Activated naive CD4-positive, alpha-beta T cell treated with anti-CD3 and anti-CD28 coated beads, Interleukin-2, amount 50 U/mL, for 24 hours (primary cell): Measurements from ENCODE around the gene DNM3.
"Not testable (repeated sequence)": the region's sequence is repeated elsewhere in the genome, so short reads cannot be mapped to it uniquely, and the experiment has no call there.

ENCODE experiments used
- H3K27ac Mint-ChIP-seq: one replicate; pipeline ENCODE4 v1.8.0; 2021; ENCODE audit warnings: mild to moderate bottlenecking, mixed read lengths
- H3K27me3 Mint-ChIP-seq: one replicate; pipeline ENCODE4 v1.8.0; 2021; ENCODE audit warnings: mixed read lengths
- H3K36me3 Mint-ChIP-seq: one replicate; pipeline ENCODE4 v1.8.0; 2021; ENCODE audit warnings: mixed read lengths
- H3K4me1 Mint-ChIP-seq: one replicate; pipeline ENCODE4 v1.8.0; 2021; ENCODE audit warnings: mixed read lengths
- H3K4me3 Mint-ChIP-seq: one replicate; pipeline ENCODE4 v1.8.0; 2021; ENCODE audit warnings: mild to moderate bottlenecking, mixed read lengths
- H3K9me3 Mint-ChIP-seq: one replicate; pipeline ENCODE4 v1.8.0; 2021; ENCODE audit warnings: mixed read lengths

The DNM3 gene

GRCh38 chr1:172408958-172409357 is 567.7 kb downstream of the DNM3 start:
- H3K27me3 Mint-ChIP-seq, result no peaks in the 10 kb centered on the region
- H3K4me1 Mint-ChIP-seq, result peaks cover 10% of the 10 kb centered on the region
- H3K36me3 Mint-ChIP-seq, result peaks cover 7% of the 10 kb centered on the region
- no peaks in the 10 kb centered on the region for H3K9me3 Mint-ChIP-seq
- H3K27ac Mint-ChIP-seq, result no peak overlapping the region
- H3K4me3 Mint-ChIP-seq, result no peak overlapping the region

DNA sequence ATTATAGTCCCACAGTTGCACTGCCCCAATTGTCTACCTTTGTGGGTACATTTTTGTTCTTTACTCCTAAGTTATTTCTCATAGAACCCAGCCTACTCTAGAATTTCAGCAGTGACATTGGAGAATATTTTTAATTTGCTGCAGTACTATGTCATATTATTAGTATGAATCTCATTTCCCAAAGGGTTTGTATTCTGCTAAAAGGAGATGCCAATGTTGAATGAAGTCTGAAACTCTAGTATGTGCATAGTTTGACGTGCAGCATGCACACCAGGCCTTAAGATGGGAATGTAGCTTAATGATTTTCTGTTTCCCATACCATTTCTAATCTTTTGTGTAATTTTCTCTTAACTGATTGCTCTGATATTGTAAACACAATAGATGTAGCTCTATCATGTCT is 568.7 kb downstream of the DNM3 start:
- H3K4me3 Mint-ChIP-seq, result no peak overlapping the region
- H3K27me3 Mint-ChIP-seq, result no peaks in the 10 kb centered on the region
- no peaks in the 10 kb centered on the region for H3K9me3 Mint-ChIP-seq
- H3K4me1 Mint-ChIP-seq, result peaks cover 10% of the 10 kb centered on the region
- peaks cover 7% of the 10 kb centered on the region for H3K36me3 Mint-ChIP-seq
- no peak overlapping the region for H3K27ac Mint-ChIP-seq

DNA sequence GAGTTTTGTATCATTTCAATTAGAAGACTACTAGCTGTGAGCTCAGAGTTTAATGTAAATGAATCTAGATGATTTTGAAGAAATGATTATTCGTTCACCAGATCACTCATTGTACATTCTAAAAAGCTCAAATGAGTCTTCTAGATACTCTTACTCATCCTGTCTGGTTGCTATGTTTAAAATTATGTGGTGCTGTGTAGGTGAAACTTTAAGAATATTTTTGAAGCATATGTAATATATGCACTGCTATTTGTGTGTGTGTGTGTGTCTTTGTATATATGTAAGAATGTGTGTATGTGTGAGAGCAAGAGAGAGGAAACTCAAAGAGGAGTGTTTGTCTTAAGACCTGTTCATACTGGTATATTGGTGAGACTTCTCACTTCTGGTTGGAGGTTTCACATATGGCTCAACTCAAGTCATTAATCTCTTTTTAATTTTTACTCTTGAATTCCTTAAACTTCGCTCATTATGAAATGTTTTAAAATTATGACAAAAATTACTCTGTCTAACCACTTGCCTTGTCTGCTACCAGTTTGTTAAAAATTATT is 570.6 kb downstream of the DNM3 start:
- peaks cover 7% of the 10 kb centered on the region for H3K36me3 Mint-ChIP-seq
- H3K4me1 Mint-ChIP-seq, result peaks cover 8% of the 10 kb centered on the region
- no peak overlapping the region for H3K4me3 Mint-ChIP-seq
- no peaks in the 10 kb centered on the region for H3K9me3 Mint-ChIP-seq
- no peak overlapping the region for H3K27ac Mint-ChIP-seq
- no peaks in the 10 kb centered on the region for H3K27me3 Mint-ChIP-seq

DNA sequence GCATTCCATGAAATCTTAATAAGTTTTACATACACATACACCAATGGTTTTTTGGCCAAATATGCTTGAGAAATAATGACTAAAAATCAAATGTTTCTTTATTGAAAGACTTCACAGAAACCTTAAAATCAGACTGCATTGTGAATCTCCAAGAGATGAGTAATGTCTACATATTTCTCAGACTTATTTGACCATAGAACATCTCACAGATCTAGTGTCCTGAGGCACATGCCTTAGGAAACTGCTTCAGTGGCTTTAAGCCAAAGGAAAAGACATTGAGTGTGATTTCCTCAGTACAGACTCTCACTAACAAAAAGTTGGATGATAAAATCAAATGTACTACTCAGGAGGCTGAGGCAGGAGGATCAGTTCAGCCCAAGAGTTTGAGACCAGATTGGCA is 573.0 kb downstream of the DNM3 start:
- Mint-ChIP-seq H3K27ac (no peak overlapping the region), H3K27me3 (no peaks in the 10 kb centered on the region), H3K9me3 (no peaks in the 10 kb centered on the region), H3K4me1 (peaks cover 18% of the 10 kb centered on the region), H3K4me3 (no peak overlapping the region), H3K36me3 (peaks cover 10% of the 10 kb centered on the region)

GRCh38 chr1:172416496-172417035 is 575.3 kb downstream of the DNM3 start:
- Mint-ChIP-seq H3K36me3 (peaks cover 12% of the 10 kb centered on the region), H3K4me3 (no peak overlapping the region), H3K27ac (no peak overlapping the region), H3K4me1 (peaks cover 37% of the 10 kb centered on the region), H3K27me3 (no peaks in the 10 kb centered on the region), H3K9me3 (no peaks in the 10 kb centered on the region)

DNA sequence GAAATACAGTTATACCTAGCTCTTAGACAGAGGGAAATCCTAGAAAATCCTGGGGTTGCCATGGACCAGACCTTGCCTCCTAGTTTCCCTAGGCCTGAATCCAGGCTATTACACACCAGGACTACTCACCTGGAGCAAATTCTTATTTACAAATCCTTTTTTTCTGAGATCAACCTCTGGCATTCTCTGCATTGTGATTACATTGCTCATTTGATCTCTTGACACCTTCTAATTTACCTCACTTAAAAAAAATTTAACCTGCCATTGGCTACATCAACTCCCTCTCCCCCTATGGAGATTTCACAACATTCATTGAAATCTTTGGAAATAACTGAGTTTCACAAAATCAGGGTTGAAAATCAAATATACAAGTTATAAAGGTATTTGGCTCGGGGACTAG is 576.3 kb downstream of the DNM3 start:
- no peaks in the 10 kb centered on the region for H3K27me3 Mint-ChIP-seq
- H3K27ac Mint-ChIP-seq, result no peak overlapping the region
- peaks cover 12% of the 10 kb centered on the region for H3K36me3 Mint-ChIP-seq
- no peak overlapping the region for H3K4me3 Mint-ChIP-seq
- H3K9me3 Mint-ChIP-seq, result no peaks in the 10 kb centered on the region
- peaks cover 34% of the 10 kb centered on the region for H3K4me1 Mint-ChIP-seq

- Mint-ChIP-seq H3K27me3 (no peaks in the 10 kb centered on the region), H3K36me3 (peaks cover 5% of the 10 kb centered on the region), H3K4me3 (no peak within 1 kb of the TSS), H3K9me3 (no peaks in the 10 kb centered on the region), H3K4me1 (peaks cover 34% of the 10 kb centered on the region), H3K27ac (no peak within 1 kb of the TSS)
Measured at GRCh38 chr1:172420385-172420784, 579.1 kb downstream of the DNM3 start, which contains the start of gene C1orf105. TSS of gene C1orf105 (plus strand) at chr1:172420685. CDS start at chr1:172420886, 201 bp downstream.

DNA sequence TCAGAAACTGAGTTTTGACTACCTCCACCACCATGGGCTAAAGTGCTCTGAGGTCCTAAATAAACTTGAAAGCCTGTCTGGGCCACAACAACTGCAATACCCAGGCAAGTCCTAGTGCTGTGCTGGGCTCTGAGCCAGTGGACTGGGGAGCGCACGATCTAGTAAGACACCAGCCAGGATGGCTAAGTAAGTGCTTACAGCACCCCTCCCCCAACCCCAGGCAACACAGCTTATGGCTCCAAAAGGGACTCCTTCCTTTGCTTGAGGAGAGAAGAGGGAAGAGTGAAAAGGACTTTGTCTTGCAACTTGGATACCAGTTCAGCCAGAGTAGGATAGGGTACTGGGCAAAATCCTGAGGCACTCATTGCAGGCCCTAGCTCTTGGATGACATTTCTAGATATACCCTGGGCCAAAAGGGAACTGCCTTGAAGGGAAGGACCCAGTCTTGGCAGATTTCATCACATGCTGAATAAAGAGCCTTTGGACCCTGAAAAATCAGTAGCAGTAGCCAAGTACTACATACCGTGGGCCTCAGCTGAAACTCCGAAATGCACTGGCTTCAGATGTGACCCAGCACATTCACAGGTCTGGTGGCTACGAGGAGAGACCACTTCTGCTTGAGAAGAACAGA is 580.8 kb downstream of the DNM3 start:
- no peaks in the 10 kb centered on the region for H3K27me3 Mint-ChIP-seq
- H3K9me3 Mint-ChIP-seq, result no peaks in the 10 kb centered on the region
- H3K4me1 Mint-ChIP-seq, result peaks cover 31% of the 10 kb centered on the region
- H3K36me3 Mint-ChIP-seq, result peaks cover 3% of the 10 kb centered on the region
- no peak overlapping the region for H3K27ac Mint-ChIP-seq
- H3K4me3 Mint-ChIP-seq, result no peak overlapping the region

DNA sequence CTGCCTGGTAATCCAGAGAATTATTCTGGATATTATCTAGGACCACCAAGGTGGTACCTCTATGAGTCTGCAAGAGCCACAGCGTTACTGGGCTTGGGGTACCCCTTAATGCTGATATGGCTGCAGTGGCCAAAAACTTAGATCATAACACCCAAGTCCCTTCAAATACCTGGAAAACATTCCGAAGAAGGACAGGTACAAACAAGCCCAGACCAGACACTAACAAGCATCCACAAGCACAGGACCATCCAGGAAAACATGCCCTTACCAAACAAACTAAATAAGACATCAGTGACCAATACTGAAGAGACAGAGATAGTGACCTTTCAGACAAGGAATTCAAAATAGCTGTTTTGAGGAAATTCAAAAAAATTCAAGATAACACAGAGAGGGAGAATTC is 582.0 kb downstream of the DNM3 start:
- H3K36me3 Mint-ChIP-seq, result peaks cover 1% of the 10 kb centered on the region
- H3K27ac Mint-ChIP-seq, result no peak overlapping the region
- H3K27me3 Mint-ChIP-seq, result no peaks in the 10 kb centered on the region
- H3K4me1 Mint-ChIP-seq, result peaks cover 28% of the 10 kb centered on the region
- no peaks in the 10 kb centered on the region for H3K9me3 Mint-ChIP-seq
- H3K4me3 Mint-ChIP-seq, result no peak overlapping the region

- Mint-ChIP-seq H3K4me1 (peaks cover 14% of the 10 kb centered on the region), H3K9me3 (no peaks in the 10 kb centered on the region), H3K36me3 (no peaks in the 10 kb centered on the region), H3K4me3 (no peak overlapping the region), H3K27me3 (no peaks in the 10 kb centered on the region), H3K27ac (no peak overlapping the region)
Measured at GRCh38 chr1:172425339-172425738, 584.0 kb downstream of the DNM3 start.

- Mint-ChIP-seq H3K27ac (no peak overlapping the region), H3K36me3 (no peaks in the 10 kb centered on the region), H3K27me3 (no peaks in the 10 kb centered on the region), H3K4me1 (peaks cover 18% of the 10 kb centered on the region), H3K9me3 (no peaks in the 10 kb centered on the region), H3K4me3 (no peak overlapping the region)
Measured at GRCh38 chr1:172427191-172427590, 585.9 kb downstream of the DNM3 start.

- Mint-ChIP-seq H3K4me1 (peaks cover 40% of the 10 kb centered on the region), H3K36me3 (peaks cover 4% of the 10 kb centered on the region), H3K4me3 (no peak overlapping the region), H3K9me3 (no peaks in the 10 kb centered on the region), H3K27me3 (no peaks in the 10 kb centered on the region), H3K27ac (peak overlapping the region; percentile 42)
Measured at GRCh38 chr1:172429331-172430127, 588.2 kb downstream of the DNM3 start.

DNA sequence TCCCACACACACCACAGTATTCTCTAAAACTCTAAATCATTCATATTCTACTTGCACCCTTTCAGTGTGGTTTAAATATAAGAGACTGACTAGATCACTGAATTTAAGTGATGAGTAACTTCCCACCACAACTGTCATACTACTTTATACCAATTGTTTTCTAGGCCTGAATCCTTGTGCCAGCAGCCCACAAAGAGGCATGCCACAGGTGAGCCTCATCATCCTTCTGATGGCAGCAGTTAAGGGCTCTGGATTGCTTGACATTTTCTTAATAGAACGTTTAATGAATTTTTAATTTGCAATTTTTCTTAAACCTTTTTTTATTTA is 588.8 kb downstream of the DNM3 start:
- H3K4me3 Mint-ChIP-seq, result no peak overlapping the region
- no peaks in the 10 kb centered on the region for H3K27me3 Mint-ChIP-seq

DNA sequence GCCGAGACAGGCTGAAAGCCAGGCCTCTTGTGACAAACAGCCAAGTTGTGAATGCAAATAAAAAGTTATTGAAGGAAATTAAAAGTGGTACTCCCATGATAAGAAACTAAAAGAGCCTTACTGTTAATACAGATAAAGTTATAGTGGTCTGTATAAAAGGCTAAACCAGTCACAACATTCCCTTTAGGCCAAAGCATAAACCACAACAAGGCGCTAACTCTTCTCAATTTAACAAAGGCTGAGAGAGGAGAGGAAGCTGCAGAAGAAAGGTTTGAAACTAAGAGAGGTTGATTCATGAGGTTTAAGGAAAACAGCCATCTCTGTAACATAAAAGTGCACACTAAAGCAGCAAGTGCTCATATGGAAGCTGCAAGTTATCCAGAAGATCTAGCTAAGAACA is 589.9 kb downstream of the DNM3 start:
- Mint-ChIP-seq H3K27ac (peak overlapping the region; percentile 87), H3K4me3 (peak overlapping the region; percentile 51), H3K27me3 (no peaks in the 10 kb centered on the region), H3K9me3 (no peaks in the 10 kb centered on the region), H3K4me1 (peaks cover 42% of the 10 kb centered on the region), H3K36me3 (peaks cover 4% of the 10 kb centered on the region)

More for the DNA sequence above, 588.8 kb downstream of the DNM3 start:
- Mint-ChIP-seq H3K27ac (no peak overlapping the region), H3K4me1 (peaks cover 42% of the 10 kb centered on the region), H3K36me3 (peaks cover 4% of the 10 kb centered on the region), H3K9me3 (no peaks in the 10 kb centered on the region)

GRCh38 chr1:172431721-172432192 is 590.5 kb downstream of the DNM3 start:
- Mint-ChIP-seq H3K4me3 (peak overlapping the region; percentile 51), H3K27ac (peak overlapping the region; percentile 87), H3K4me1 (peaks cover 42% of the 10 kb centered on the region), H3K36me3 (peaks cover 4% of the 10 kb centered on the region), H3K27me3 (no peaks in the 10 kb centered on the region), H3K9me3 (no peaks in the 10 kb centered on the region)

- H3K4me1 Mint-ChIP-seq, result peaks cover 54% of the 10 kb centered on the region
- not testable (repeated sequence) for H3K27me3 Mint-ChIP-seq, H3K9me3 Mint-ChIP-seq, H3K27ac Mint-ChIP-seq, H3K4me3 Mint-ChIP-seq
- H3K36me3 Mint-ChIP-seq, result peaks cover 19% of the 10 kb centered on the region
Measured at GRCh38 chr1:172437183-172437582, 595.9 kb downstream of the DNM3 start.
